GM12878 (cell line): ENCODE data around the gene KIR2DL3.
"Not testable (repeated sequence)": the region's sequence is repeated elsewhere in the genome, so short reads cannot be mapped to it uniquely, and the experiment has no call there.

Source experiments
- CREM ChIP-seq: IDR thresholded peaks from 2 replicates; pipeline ENCODE4 v1.6.1; 2014; ENCODE audit warnings: antibody characterized with exemption, low read depth
- CTCF ChIP-seq, 3 experiments: IDR thresholded peaks in 2 of 3; conservative IDR thresholded peaks in 1 of 3; 2 replicates each; pipeline ENCODE4 v1.5.1; 2011; ENCODE audit warnings: low read depth in 3 of 3, low read length in 3 of 3, mild to moderate bottlenecking in 3 of 3, control low read depth in 2 of 3, moderate library complexity in 2 of 3, inconsistent platforms in 1 of 3, mixed read lengths in 1 of 3; ENCODE audit not compliant: control insufficient read depth in 2 of 3, insufficient read depth in 1 of 3; ENCODE audit errors: extremely low read depth in 1 of 3
- EP300 ChIP-seq, 2 experiments: fragments of 150-350 bp in 1 of 2; IDR thresholded peaks; 2 replicates each; pipeline ENCODE4 v1.6.1; 2011 to 2012; ENCODE audit warnings: low read depth in 2 of 2, low read length in 2 of 2, borderline replicate concordance in 1 of 2, improper control_type of control experiment in 1 of 2, inconsistent platforms in 1 of 2; ENCODE audit not compliant: control insufficient read depth in 1 of 2
- ESRRA ChIP-seq: IDR thresholded peaks from 2 replicates; pipeline ENCODE4 v1.6.1; 2012; ENCODE audit warnings: mild to moderate bottlenecking, low read length, improper control_type of control experiment
- FOS ChIP-seq: IDR thresholded peaks from 3 replicates; pipeline ENCODE4 v1.6.1; 2011; ENCODE audit warnings: borderline replicate concordance; ENCODE audit not compliant: insufficient read length; ENCODE audit errors: extremely low read depth
- MYC ChIP-seq: IDR thresholded peaks from 2 replicates; pipeline ENCODE4 v1.6.1; 2011; ENCODE audit warnings: mild to moderate bottlenecking, low read length, moderate library complexity, inconsistent platforms; ENCODE audit not compliant: insufficient read depth, insufficient replicate concordance, insufficient read length, severe bottlenecking
- NR2F1 ChIP-seq: fragments of 450-650 bp; conservative IDR thresholded peaks from 2 replicates; pipeline ENCODE4 v1.6.1; 2017; ENCODE audit warnings: mild to moderate bottlenecking
- POLR2A ChIP-seq: IDR thresholded peaks from 2 replicates; pipeline ENCODE4 v1.6.1; 2011; ENCODE audit warnings: low read depth, mild to moderate bottlenecking, low read length
- POLR2AphosphoS5 ChIP-seq: IDR thresholded peaks from 2 replicates; pipeline ENCODE4 v1.6.1; 2011; ENCODE audit warnings: mild to moderate bottlenecking, low read length, inconsistent platforms
- REST ChIP-seq: IDR thresholded peaks from 2 replicates; pipeline ENCODE4 v1.6.1; 2012; ENCODE audit warnings: mild to moderate bottlenecking, low read depth, low read length
- SP1 ChIP-seq: IDR thresholded peaks from one replicate; pipeline ENCODE4 v1.6.1; 2011; ENCODE audit warnings: low read depth, low read length
- SRF ChIP-seq, 2 experiments: IDR thresholded peaks; 2 replicates each; pipeline ENCODE4 v1.6.1; 2011; ENCODE audit warnings: low read depth in 2 of 2, low read length in 2 of 2, mild to moderate bottlenecking in 1 of 2, moderate library complexity in 1 of 2
- TAF1 ChIP-seq: IDR thresholded peaks from 2 replicates; pipeline ENCODE4 v1.6.1; 2011; ENCODE audit warnings: mild to moderate bottlenecking, low read depth, low read length, borderline replicate concordance
- TF ChIP-seq, protein P1 (sequence below): IDR thresholded peaks from 2 replicates; pipeline ENCODE4 v1.6.1; 2011; ENCODE audit warnings: mild to moderate bottlenecking, low read depth, low read length, moderate library complexity; ENCODE audit not compliant: insufficient replicate concordance

GRCh38 chr19:54741950-54742349 is 3.6 kb downstream of the KIR2DL3 start:
- TF ChIP-seq NR2F1; EP300 (IDR thresholded peaks at IDR 0.05; ENCODE audit: borderline replicate concordance in 1 of 2, control insufficient read depth in 1 of 2, low read depth in 2 of 2, low read length in 2 of 2); SP1; POLR2AphosphoS5; CREM; TAF1; CTCF (IDR thresholded peaks at IDR 0.05 in 2 of 3, conservative IDR thresholded peaks at IDR 0.05 in 1 of 3; ENCODE audit: control insufficient read depth in 2 of 3, extremely low read depth in 1 of 3, insufficient read depth in 1 of 3, low read depth in 3 of 3, low read length in 3 of 3); REST; POLR2A; FOS; MYC; SRF (IDR thresholded peaks at IDR 0.05; ENCODE audit: low read depth in 2 of 2, low read length in 2 of 2); ESRRA: not testable (repeated sequence)
- TF ChIP-seq, protein P1, sequence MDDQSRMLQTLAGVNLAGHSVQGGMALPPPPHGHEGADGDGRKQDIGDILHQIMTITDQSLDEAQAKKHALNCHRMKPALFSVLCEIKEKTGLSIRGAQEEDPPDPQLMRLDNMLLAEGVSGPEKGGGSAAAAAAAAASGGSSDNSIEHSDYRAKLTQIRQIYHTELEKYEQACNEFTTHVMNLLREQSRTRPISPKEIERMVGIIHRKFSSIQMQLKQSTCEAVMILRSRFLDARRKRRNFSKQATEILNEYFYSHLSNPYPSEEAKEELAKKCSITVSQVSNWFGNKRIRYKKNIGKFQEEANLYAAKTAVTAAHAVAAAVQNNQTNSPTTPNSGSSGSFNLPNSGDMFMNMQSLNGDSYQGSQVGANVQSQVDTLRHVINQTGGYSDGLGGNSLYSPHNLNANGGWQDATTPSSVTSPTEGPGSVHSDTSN = not testable (repeated sequence)
